ENCODE results near the gene C1orf74. TPM values are rescaled to one million over a fixed set of nuclear protein-coding genes. Genes with fewer than 3 reads are reported as not detected.

The C1orf74 gene
- total RNA-seq, 4 donors from 2014 or later: 1.5 to 3.0 (median 2.2) TPM

DNA sequence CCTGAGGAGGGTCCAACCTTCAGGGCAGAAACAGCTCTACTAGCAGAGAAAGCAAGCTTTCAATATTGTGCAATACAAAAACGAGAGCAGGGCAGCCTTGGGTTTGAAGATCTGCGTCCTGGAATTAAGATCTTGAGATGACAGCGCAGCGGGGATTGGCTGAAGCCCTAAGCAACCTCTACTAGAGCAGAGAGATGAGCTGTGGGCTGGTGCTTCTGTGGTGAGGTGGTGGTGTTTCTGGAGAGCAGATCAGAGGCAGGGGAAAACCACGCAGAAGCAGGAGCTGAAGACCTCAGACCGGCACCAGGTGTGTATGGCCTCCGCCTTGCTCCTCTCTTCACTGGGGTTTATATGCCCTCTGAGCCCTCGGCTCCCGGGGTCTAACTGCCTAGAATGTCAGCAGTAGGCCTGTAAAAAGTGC, 16.0 kb downstream of the C1orf74 start:
- DNase-seq (ENCODE audit: low spot score in 2 of 2): no peak
- H3K9me3 ChIP-seq: no peaks in the 10 kb centered on the region
- WGBS, 2 donors: 80 to 85% methylated on average over 9 of the region's 9 CpGs
- H3K4me3 ChIP-seq: peak overlapping the region in 2 of 4 donors; percentile 4 to 41
- H3K27me3 ChIP-seq: no peaks in the 10 kb centered on the region
- no peaks in the 10 kb centered on the region for H3K36me3 ChIP-seq
- no peak for TF ChIP-seq POLR2A (IDR thresholded peaks at IDR 0.05)
- no peak for TF ChIP-seq EP300 (IDR thresholded peaks at IDR 0.05)
- TF ChIP-seq, protein P1, sequence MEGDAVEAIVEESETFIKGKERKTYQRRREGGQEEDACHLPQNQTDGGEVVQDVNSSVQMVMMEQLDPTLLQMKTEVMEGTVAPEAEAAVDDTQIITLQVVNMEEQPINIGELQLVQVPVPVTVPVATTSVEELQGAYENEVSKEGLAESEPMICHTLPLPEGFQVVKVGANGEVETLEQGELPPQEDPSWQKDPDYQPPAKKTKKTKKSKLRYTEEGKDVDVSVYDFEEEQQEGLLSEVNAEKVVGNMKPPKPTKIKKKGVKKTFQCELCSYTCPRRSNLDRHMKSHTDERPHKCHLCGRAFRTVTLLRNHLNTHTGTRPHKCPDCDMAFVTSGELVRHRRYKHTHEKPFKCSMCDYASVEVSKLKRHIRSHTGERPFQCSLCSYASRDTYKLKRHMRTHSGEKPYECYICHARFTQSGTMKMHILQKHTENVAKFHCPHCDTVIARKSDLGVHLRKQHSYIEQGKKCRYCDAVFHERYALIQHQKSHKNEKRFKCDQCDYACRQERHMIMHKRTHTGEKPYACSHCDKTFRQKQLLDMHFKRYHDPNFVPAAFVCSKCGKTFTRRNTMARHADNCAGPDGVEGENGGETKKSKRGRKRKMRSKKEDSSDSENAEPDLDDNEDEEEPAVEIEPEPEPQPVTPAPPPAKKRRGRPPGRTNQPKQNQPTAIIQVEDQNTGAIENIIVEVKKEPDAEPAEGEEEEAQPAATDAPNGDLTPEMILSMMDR (IDR thresholded peaks at IDR 0.05): no peak
- H3K27ac ChIP-seq: peak overlapping the region in 3 of 4 donors; percentile 72 to 85 (median 76)
- H3K4me1 ChIP-seq: peaks cover 0 to 27% (median 25%) of the 10 kb centered on the region in 4 donors

DNA sequence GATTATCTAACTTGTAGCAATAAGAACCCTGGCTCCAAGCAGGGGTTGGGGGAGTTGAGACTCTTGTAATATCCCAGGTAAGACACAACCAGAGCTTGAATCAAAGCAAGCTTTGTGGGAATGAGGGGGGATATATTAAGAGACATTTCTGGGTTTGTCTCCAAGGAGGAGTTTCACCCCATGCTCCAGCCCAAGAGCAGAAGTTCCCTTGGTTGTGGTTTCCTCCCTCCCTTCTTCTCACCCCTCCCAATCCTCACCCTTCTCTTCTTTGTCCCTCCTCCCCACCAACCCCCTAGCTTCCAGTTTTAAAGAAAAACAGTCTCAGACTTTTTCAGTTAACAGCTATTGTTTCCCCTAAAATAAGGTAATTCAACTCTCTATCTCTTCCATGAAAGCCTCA, 16.7 kb downstream of the C1orf74 start:
- TF ChIP-seq EP300 (IDR thresholded peaks at IDR 0.05) (no peak), POLR2A (IDR thresholded peaks at IDR 0.05) (no peak)
- TF ChIP-seq, protein P1 (IDR thresholded peaks at IDR 0.05): no peak
- no peaks in the 10 kb centered on the region for H3K36me3 ChIP-seq
- peaks cover 0 to 27% (median 25%) of the 10 kb centered on the region in 4 donors for H3K4me1 ChIP-seq
- no peak overlapping the region for H3K4me3 ChIP-seq
- H3K9me3 ChIP-seq: no peaks in the 10 kb centered on the region
- H3K27me3 ChIP-seq: no peaks in the 10 kb centered on the region
- peak overlapping the region in 3 of 4 donors; percentile 29 to 85 (median 72) for H3K27ac ChIP-seq
- no peak for DNase-seq (ENCODE audit: low spot score in 2 of 2)

DNA sequence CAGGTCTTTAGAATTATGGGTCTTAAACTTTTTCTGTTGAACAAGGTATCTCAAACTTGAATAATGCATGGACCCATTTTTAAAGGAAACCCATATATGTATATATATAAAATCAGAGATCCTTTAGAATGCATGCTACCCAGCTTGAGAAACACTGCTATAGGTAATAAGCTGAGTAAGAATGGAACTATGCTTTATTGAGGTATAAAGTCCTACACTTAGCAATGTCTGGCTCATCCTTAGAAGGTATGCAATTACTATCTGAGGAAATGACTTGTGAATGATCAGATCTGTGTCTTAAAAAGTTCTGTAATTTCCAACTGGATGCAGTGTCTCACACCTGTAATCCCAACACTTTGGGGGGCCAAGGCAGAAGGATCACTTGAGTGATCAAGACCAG, 17.3 kb downstream of the C1orf74 start:
- no peaks in the 10 kb centered on the region for H3K27me3 ChIP-seq
- no peaks in the 10 kb centered on the region for H3K36me3 ChIP-seq
- peaks cover 0 to 27% (median 25%) of the 10 kb centered on the region in 4 donors for H3K4me1 ChIP-seq
- DNase-seq (ENCODE audit: low spot score in 2 of 2): no peak
- TF ChIP-seq, protein P1 (IDR thresholded peaks at IDR 0.05): no peak
- no peak for TF ChIP-seq POLR2A (IDR thresholded peaks at IDR 0.05)
- TF ChIP-seq EP300 (IDR thresholded peaks at IDR 0.05): no peak
- no peaks in the 10 kb centered on the region for H3K9me3 ChIP-seq
- no peak overlapping the region for H3K4me3 ChIP-seq
- H3K27ac ChIP-seq: no peak overlapping the region

GRCh38 chr1:209766051-209766450, 18.3 kb downstream of the C1orf74 start:
- no peak overlapping the region for H3K27ac ChIP-seq
- no peaks in the 10 kb centered on the region for H3K9me3 ChIP-seq
- WGBS, 2 donors: 66 to 69% methylated on average over 2 of the region's 2 CpGs
- H3K4me1 ChIP-seq: peaks cover 0 to 25% (median 25%) of the 10 kb centered on the region in 4 donors
- TF ChIP-seq EP300 (IDR thresholded peaks at IDR 0.05): no peak
- no peak for TF ChIP-seq POLR2A (IDR thresholded peaks at IDR 0.05)
- TF ChIP-seq, protein P1 (IDR thresholded peaks at IDR 0.05): no peak
- H3K36me3 ChIP-seq: no peaks in the 10 kb centered on the region
- DNase-seq (ENCODE audit: low spot score in 2 of 2): no peak
- H3K4me3 ChIP-seq: no peak overlapping the region
- no peaks in the 10 kb centered on the region for H3K27me3 ChIP-seq

DNA sequence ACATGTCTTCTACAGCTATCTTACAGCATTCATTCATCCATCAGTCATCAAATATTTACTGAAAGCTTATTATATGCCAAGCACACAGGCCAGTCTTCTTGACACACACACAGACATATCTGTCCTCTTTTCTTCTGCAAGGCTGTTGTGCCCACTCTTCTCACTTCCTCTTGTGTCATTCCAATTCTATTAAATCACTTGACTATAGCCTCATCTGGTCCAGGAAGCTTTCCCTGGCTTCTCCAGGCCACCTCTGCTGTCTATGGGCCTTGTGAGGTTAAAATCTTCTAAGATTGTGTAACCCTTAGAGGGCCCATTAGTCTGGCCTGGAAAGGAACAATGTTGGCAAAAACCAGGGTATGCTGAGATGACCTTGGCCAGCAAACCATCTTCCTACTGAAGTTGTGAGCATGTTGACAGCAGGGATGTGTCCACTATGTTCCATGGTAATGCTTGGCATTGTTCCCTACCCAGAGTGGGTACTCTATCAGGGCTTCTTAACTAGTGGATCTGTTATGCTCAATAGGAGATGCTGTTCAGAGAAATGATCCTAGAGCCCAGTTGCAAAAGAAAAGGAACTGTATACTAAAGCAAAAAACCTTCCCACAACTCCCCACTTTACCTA, 23.2 kb downstream of the C1orf74 start:
- Histone ChIP-seq H3K27ac (no peak overlapping the region), H3K9me3 (no peaks in the 10 kb centered on the region), H3K27me3 (no peaks in the 10 kb centered on the region), H3K4me1 (peaks cover 0 to 8% (median 0%) of the 10 kb centered on the region in 4 donors), H3K36me3 (no peaks in the 10 kb centered on the region), H3K4me3 (no peak overlapping the region)
- no peak for DNase-seq (ENCODE audit: low spot score in 2 of 2)
- TF ChIP-seq EP300 (IDR thresholded peaks at IDR 0.05): no peak
- TF ChIP-seq, protein P1 (IDR thresholded peaks at IDR 0.05): no peak
- no peak for TF ChIP-seq POLR2A (IDR thresholded peaks at IDR 0.05)
